Stimulated activated CD4-positive, alpha-beta T cell treated with anti-CD3 and anti-CD28 coated beads, Interleukin-4, amount 100 ng/mL, for 24 hours (primary cell): Measurements from ENCODE around the gene R3HCC1L.
A peak's percentile ranks its signal among the peaks of the same experiment; 100 is the strongest.

ENCODE experiments used
- DNase-seq: peaks from one replicate; pipeline ENCODE4 v3.0.0-alpha.2; 2020

R3HCC1L gene

GRCh38 chr10:98134431-98135221 is at the start of gene R3HCC1L:
Gene R3HCC1L, plus strand, starts transcription at chr10:98134657. Its CDS starts 73,458 bp downstream, at chr10:98208115.
- peak; percentile 95 for DNase-seq

- DNase-seq: no peak
Observed at GRCh38 chr10:98085238-98085637, 49.2 kb upstream of the R3HCC1L start.

GRCh38 chr10:98086837-98087708 is 47.4 kb upstream of the R3HCC1L start:
- no peak for DNase-seq

GRCh38 chr10:98088186-98088971 is 46.1 kb upstream of the R3HCC1L start:
- no peak for DNase-seq

GRCh38 chr10:98090822-98091221 is 43.6 kb upstream of the R3HCC1L start:
- DNase-seq: no peak

GRCh38 chr10:98096316-98096715 is 38.1 kb upstream of the R3HCC1L start:
- DNase-seq: no peak

- DNase-seq: no peak
Observed at GRCh38 chr10:98096731-98097130, 37.7 kb upstream of the R3HCC1L start.

GRCh38 chr10:98097175-98097574 is 37.3 kb upstream of the R3HCC1L start:
- DNase-seq: no peak

- no peak for DNase-seq
Observed at GRCh38 chr10:98097616-98098015, 36.8 kb upstream of the R3HCC1L start.

GRCh38 chr10:98098247-98098646 is 36.2 kb upstream of the R3HCC1L start:
- DNase-seq: no peak

GRCh38 chr10:98100476-98100875 is 34.0 kb upstream of the R3HCC1L start:
- DNase-seq: no peak

GRCh38 chr10:98101366-98101765 is 33.1 kb upstream of the R3HCC1L start:
- no peak for DNase-seq

- DNase-seq: no peak
Observed at GRCh38 chr10:98104125-98104524, 30.3 kb upstream of the R3HCC1L start.

- no peak for DNase-seq
Observed at GRCh38 chr10:98106531-98106930, 27.9 kb upstream of the R3HCC1L start.

- DNase-seq: no peak
Observed at GRCh38 chr10:98107644-98108430, 26.6 kb upstream of the R3HCC1L start.

GRCh38 chr10:98110356-98110755 is 24.1 kb upstream of the R3HCC1L start:
- DNase-seq: no peak

- no peak for DNase-seq
Observed at GRCh38 chr10:98115031-98115787, 19.2 kb upstream of the R3HCC1L start.

GRCh38 chr10:98119891-98120290 is 14.6 kb upstream of the R3HCC1L start:
- DNase-seq: no peak

- DNase-seq: no peak
Observed at GRCh38 chr10:98125940-98126631, 8.4 kb upstream of the R3HCC1L start.

- DNase-seq: no peak
Observed at GRCh38 chr10:98128802-98129201, 5.7 kb upstream of the R3HCC1L start.

- no peak for DNase-seq
Observed at GRCh38 chr10:98131619-98132018, 2.8 kb upstream of the R3HCC1L start.
